Body of pancreas (tissue), 4 donors: ENCODE data around the gene EGFL7. TPM values are rescaled to one million over a fixed set of nuclear protein-coding genes. Genes with fewer than 3 reads are reported as not detected.

Experiments
- ATAC-seq: fragments of 150-250 bp; one replicate; pipeline ENCODE4 v1.9.1; 2016
- DNase-seq, 4 donors: peaks; one replicate each; pipeline ENCODE4 v3.0.0-alpha.2; 2019
- H3K27ac ChIP-seq, 4 donors: fragments of 200-600 bp; sonication (generic); 1 replicate in 3 of 4; 2 replicates in 1 of 4; pipeline versions ENCODE4 v1.5.1 to v1.6.1; 2016 to 2019; ENCODE audit warnings: mild to moderate bottlenecking in 1 of 4, mixed read lengths in 1 of 4, moderate library complexity in 1 of 4
- H3K27me3 ChIP-seq, 2 donors: fragments of 200-600 bp; sonication (generic); one replicate each; pipeline ENCODE4 v1.6.0; 2016; ENCODE audit warnings: mild to moderate bottlenecking in 1 of 2
- H3K36me3 ChIP-seq, 2 donors: fragments of 200-600 bp; sonication (generic); replicated peaks in 1 of 2; 2 replicates each; pipeline ENCODE4 v1.5.1; 2016; ENCODE audit warnings: low read depth in 2 of 2; ENCODE audit not compliant: insufficient read depth in 1 of 2
- H3K4me1 ChIP-seq: fragments of 200-600 bp; sonication (generic); one replicate; pipeline ENCODE4 v1.6.0; 2016
- H3K4me3 ChIP-seq, 2 donors: fragments of 200-600 bp; sonication (generic); 1 replicate in 1 of 2; 2 replicates in 1 of 2; pipeline ENCODE4 v1.5.1; 2016 to 2019
- H3K9me3 ChIP-seq, 3 donors: fragments of 200-600 bp; sonication (generic); 1 replicate in 2 of 3; 2 replicates in 1 of 3; pipeline ENCODE4 v1.5.1; 2016
- CTCF ChIP-seq, 7 experiments: fragments of 450-650 bp in 4 of 7; fragments of 200-600 bp in 3 of 7; sonication (generic) in 3 of 7; IDR thresholded peaks; one replicate each; pipeline ENCODE4 v1.5.1; 2016 to 2019; ENCODE audit warnings: antibody characterized with exemption in 7 of 7
- POLR2A ChIP-seq, 3 donors: fragments of 450-650 bp; IDR thresholded peaks; one replicate each; pipeline ENCODE4 v1.6.1; 2016; ENCODE audit warnings: antibody characterized with exemption in 3 of 3, mild to moderate bottlenecking in 2 of 3
- WGBS, 2 donors: methylation state at CpG; one replicate each; pipeline ENCODE4 v1.1.5; 2017; 5-methylcytosine and 5-hydroxymethylcytosine counted together
- intact Hi-C: fragments of 100-400 bp; cut with DNase I; formaldehyde crosslinking; loops from one replicate; pipeline ENCODE4 v1.15.1; 2023
- total RNA-seq, 2 donors: library from RNA; depleted of rRNA; stranded (reverse); fragments of >200 nt; gene quantifications; one replicate each; pipeline ENCODE4 v1.1.0, GENCODE V29; 2016

Gene EGFL7
- total RNA-seq, 2 donors from 2014 or later: 14.8 to 47.0 TPM

- H3K27me3 ChIP-seq: peaks cover 0 to 6% of the 10 kb centered on the region in 2 donors
- H3K27ac ChIP-seq: no peak overlapping the region
- TF ChIP-seq CTCF (IDR thresholded peaks at IDR 0.05) (no peak), POLR2A (IDR thresholded peaks at IDR 0.05) (no peak)
- no peaks in the 10 kb centered on the region for H3K36me3 ChIP-seq
- no peaks in the 10 kb centered on the region for H3K9me3 ChIP-seq
- intact Hi-C loops: no loop called here
- H3K4me3 ChIP-seq: no peak overlapping the region
- ATAC-seq (no peak), DNase-seq (no peak)
- WGBS, 2 donors: 54 to 62% methylated on average over 26 to 43 of the region's 43 CpGs
- H3K4me1 ChIP-seq: no peaks in the 10 kb centered on the region
Measured at GRCh38 chr9:136653323-136654079, 9.2 kb upstream of the EGFL7 start.

GRCh38 chr9:136654820-136655535, 7.7 kb upstream of the EGFL7 start:
- Histone ChIP-seq H3K27ac (peak overlapping the region in 2 of 4 donors; percentile 33 to 39), H3K27me3 (peaks cover 0 to 6% of the 10 kb centered on the region in 2 donors), H3K4me1 (no peaks in the 10 kb centered on the region), H3K9me3 (no peaks in the 10 kb centered on the region), H3K36me3 (no peaks in the 10 kb centered on the region), H3K4me3 (no peak overlapping the region)
- no peak for TF ChIP-seq CTCF (IDR thresholded peaks at IDR 0.05)
- TF ChIP-seq POLR2A (IDR thresholded peaks at IDR 0.05): no peak
- 61 to 64% methylated on average over 6 to 14 of the region's 15 CpGs for WGBS, 2 donors
- DNase-seq (no peak), ATAC-seq (no peak)
- intact Hi-C loops: no loop called here

- intact Hi-C loops: no loop called here
- TF ChIP-seq CTCF (IDR thresholded peaks at IDR 0.05): no peak
- TF ChIP-seq POLR2A (IDR thresholded peaks at IDR 0.05): no peak
- Histone ChIP-seq H3K4me1 (no peaks in the 10 kb centered on the region), H3K4me3 (no peak overlapping the region), H3K27me3 (peaks cover 0 to 6% of the 10 kb centered on the region in 2 donors), H3K27ac (peak overlapping the region in 2 of 4 donors; percentile 33 to 39), H3K36me3 (no peaks in the 10 kb centered on the region), H3K9me3 (no peaks in the 10 kb centered on the region)
- ATAC-seq (peak; percentile 33), DNase-seq (peak in 1 of 4 donors; percentile 20)
- 45 to 57% methylated on average over 6 to 18 of the region's 18 CpGs for WGBS, 2 donors
Measured at GRCh38 chr9:136655536-136656182, 7.1 kb upstream of the EGFL7 start.

DNA sequence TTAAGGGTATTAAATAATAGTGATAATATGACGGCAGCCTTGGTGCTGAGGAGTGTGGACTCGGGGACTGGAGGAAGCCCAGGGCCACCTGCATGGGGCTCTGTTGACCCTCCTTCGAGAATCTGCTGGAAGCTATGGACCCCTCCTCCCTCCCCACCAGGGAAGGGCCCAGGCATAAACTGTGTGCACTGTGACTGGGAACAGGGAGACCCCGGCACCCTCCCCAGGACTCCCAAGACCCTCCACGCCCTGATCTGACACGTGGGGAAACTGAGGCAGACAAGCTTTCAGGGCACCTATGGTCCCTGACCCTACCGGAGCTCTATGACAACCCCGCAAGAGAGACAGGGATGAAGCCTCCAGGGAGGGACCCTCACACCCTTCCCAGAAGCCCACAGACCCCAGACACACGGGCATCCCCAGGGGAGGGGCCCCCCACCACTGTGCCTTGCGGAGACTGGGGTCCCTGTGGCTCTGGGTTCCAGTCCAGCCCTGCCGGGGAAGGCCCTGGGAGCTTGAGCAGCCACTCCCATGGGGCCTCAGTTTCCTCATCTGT, 6.5 kb upstream of the EGFL7 start:
- peaks cover 0 to 6% of the 10 kb centered on the region in 2 donors for H3K27me3 ChIP-seq
- TF ChIP-seq CTCF (IDR thresholded peaks at IDR 0.05): no peak
- TF ChIP-seq POLR2A (IDR thresholded peaks at IDR 0.05): no peak
- DNase-seq (no peak), ATAC-seq (no peak)
- H3K4me1 ChIP-seq: no peaks in the 10 kb centered on the region
- no peak overlapping the region for H3K4me3 ChIP-seq
- intact Hi-C loops: no loop called here
- H3K9me3 ChIP-seq: no peaks in the 10 kb centered on the region
- peak overlapping the region in 2 of 4 donors; percentile 24 to 33 for H3K27ac ChIP-seq
- WGBS, 2 donors: 38 to 46% methylated on average over 3 to 9 of the region's 11 CpGs
- H3K36me3 ChIP-seq: no peaks in the 10 kb centered on the region
